RKO (cell line): Measurements from ENCODE around the gene HOXD4.
A peak's percentile ranks its signal among the peaks of the same experiment; 100 is the strongest.

Experiments
- DNase-seq: peaks from one replicate; pipeline ENCODE4 v3.0.0-alpha.2; 2016; ENCODE audit warnings: low spot score

HOXD4 gene

DNA sequence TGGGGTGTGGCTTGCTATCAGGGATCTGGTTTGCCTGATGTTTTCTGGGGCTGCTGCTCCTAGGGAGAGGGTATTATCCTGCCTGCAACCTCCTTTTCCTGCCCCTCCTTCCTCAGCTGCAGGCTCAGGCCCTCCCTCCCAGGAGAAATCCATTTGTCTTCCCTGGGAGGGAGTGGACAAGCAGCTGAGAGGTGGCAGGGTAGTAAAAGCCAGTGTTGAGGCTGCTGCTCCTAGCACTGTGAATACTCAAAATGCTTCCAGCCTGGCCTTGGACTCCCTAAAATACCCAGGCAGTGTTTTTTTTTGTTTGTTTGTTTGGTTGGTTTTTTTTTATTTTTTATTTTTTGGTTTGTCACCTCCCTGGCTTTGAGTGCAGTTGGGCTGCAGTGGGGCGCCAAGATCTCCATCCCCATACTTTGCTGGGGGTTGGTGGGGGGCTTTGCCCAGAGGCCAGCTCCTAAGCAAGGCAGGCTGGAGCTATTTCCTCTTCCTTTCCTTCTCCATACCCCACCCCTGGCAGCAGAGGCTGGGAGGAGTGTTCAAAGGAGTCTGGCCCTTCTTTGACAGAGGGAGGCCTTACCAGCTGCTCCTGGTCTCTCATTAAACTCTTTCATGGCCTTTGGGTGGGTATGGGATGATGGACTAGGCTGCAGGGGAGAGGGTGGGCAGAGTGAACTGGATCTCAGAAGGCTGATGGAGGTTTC is 19.4 kb downstream of the HOXD4 start:
- DNase-seq = no peak

DNA sequence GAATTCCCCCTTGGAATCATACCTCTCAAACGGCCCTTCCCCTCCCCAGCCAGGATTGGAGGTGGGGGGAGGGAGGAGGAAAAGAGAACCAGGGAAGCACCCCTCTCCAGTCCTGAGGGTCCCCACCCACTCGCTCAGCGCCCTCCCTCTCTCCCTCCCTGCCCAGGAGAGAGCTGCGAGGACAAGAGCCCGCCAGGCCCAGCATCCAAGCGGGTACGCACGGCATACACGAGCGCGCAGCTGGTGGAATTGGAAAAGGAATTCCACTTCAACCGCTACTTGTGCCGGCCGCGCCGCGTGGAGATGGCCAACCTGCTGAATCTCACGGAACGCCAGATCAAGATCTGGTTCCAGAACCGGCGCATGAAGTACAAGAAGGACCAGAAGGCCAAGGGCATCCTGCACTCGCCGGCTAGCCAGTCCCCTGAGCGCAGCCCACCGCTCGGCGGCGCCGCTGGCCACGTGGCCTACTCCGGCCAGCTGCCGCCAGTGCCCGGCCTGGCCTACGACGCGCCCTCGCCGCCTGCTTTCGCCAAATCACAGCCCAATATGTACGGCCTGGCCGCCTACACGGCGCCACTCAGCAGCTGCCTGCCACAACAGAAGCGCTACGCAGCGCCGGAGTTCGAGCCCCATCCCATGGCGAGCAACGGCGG is 20.1 kb downstream of the HOXD4 start:
- no peak for DNase-seq

DNA sequence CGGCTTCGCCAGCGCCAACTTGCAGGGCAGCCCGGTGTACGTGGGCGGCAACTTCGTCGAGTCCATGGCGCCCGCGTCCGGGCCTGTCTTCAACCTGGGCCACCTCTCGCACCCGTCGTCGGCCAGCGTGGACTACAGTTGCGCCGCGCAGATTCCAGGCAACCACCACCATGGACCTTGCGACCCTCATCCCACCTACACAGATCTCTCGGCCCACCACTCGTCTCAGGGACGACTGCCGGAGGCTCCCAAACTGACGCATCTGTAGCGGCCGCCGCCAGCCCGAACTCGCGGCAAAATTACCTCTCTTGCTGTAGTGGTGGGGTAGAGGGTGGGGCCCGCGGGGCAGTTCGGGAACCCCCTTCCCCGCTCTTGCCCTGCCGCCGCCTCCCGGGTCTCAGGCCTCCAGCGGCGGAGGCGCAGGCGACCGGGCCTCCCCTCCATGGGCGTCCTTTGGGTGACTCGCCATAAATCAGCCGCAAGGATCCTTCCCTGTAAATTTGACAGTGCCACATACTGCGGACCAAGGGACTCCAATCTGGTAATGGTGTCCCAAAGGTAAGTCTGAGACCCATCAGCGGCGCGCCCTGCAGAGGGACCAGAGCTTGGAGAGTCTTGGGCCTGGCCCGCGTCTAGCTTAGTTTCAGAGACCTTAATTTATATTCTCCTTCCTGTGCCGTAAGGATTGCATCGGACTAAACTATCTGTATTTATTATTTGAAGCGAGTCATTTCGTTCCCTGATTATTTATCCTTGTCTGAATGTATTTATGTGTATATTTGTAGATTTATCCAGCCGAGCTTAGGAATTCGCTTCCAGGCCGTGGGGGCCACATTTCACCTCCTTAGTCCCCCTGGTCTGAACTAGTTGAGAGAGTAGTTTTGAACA is 20.9 kb downstream of the HOXD4 start:
- no peak for DNase-seq

DNA sequence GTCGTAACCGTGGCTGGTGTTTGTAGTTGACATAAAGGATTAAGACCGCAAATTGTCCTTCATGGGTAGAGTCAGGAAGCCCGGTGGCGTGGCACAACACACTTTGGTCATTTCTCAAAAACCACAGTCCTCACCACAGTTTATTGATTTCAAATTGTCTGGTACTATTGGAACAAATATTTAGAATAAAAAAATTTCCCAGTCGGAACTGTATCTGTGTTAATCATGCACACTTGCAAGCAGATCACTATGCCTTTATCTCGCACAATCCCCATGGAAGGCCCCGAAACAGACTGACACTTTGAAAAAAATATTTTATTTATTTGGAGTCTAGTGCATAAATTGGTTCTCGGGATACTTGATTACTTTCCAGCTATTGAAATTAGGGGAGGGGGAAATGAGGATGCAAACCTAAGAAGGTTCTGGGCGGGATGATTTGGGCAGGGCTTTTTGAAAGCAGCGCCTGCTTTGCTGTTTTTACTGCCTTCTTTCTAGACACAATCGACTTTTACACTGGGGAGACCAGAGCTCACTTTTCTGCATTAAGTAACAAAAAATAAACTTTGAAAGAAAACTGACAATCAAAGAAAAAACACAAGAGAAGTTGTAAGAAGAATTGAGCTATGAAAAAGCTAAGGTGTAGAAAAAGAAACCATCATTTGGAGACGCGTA is 21.7 kb downstream of the HOXD4 start:
- no peak for DNase-seq

DNA sequence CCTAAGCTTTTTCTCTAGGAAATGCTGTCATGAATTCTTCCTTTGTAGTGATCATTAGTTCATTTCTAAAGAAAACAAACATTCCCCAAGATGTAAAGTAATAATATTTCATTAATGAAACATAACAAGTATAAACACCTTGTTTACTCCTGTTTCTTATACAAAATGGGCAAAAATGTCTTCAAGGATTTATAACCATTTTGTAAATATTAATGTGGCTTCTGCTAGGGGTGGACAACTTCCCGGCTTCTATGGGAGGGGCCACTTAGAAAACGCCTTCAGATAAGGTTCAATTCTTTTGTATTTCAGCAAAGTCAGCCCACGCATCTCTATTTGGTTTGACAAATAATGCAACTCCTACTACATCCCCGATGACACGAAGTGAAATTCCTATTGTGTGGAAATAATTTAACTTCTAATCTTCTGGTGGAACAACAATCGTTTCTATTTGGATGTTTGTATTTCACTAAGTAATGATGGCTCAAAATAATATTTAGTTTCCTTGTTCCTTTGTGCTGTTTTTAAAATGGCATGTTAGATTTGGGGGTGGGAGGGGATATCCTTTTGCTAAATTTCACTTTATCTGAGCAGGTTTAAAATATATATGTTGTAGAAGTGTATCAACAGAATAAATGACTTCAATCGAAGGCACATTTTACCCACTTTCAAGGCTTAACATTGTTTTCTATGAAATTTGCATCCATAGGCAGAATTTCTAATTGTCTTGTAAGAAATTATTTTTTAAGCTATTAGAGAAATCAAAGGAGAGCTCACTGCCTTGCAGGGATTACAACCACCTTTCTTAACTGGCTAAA is 22.4 kb downstream of the HOXD4 start:
- no peak for DNase-seq

DNA sequence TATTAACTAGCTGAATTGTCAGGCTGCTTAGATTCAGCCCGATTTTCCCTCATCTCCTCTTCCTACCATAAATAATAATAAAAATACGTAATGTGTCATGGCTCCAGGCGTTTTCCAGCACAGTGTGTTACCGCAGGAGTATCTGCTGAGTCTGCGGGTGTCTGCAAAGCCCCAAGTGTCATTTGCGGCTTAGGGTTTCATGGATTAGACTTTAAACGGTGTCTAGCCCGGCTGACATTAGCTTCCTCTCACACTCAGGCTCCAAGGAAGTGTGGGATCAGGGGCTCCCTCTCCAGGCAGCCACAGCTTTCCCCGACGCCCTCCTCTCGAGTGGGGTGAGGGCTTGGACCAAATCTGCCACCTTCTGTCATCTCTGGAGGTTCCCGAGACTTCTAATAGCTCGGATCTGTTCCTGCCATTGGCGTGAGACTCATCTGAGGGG is 23.1 kb downstream of the HOXD4 start:
- DNase-seq = no peak

DNA sequence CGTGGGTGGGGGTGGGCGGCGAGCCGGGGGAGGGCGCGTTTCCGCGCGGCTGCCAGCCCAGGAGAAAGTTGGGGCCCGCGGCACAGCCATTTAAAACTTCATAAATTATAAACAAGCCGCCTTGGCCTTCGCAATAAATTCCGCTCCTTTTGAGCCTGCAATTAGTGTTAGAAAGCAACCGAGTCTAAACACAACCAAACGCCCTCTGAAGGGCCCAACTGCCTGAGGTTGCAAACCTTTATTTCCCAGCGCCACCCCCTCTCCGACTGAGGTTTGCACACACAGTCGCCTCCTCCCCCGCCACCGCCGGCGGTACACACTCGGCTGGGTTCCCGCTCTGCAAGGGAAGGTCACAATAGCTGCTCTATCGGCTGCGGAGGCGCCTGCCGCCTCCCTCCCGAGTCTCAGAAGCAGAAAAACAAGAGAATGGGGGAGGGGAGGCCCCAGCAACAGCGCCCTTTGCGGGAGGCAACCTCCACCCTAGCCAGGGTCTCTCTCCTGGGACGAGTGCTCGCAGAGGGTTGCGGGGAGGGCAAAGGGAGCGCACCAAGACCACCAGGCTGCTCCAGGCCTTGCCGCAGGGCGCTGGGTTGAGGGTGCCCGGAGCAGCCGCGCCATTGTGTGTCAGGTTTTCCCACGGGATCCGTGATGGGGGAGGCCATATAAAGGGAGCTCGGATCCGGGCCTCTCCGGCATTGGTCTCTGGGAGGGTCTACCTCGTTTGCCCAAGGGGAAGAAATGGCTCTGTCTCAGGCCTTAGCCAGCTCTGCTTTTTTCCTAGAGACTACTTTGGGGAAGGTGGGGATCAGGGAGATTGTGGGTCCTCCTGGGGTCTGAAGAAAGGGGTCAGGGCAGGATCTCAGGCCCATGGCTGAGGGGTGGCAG is 23.7 kb downstream of the HOXD4 start:
- DNase-seq = no peak

DNA sequence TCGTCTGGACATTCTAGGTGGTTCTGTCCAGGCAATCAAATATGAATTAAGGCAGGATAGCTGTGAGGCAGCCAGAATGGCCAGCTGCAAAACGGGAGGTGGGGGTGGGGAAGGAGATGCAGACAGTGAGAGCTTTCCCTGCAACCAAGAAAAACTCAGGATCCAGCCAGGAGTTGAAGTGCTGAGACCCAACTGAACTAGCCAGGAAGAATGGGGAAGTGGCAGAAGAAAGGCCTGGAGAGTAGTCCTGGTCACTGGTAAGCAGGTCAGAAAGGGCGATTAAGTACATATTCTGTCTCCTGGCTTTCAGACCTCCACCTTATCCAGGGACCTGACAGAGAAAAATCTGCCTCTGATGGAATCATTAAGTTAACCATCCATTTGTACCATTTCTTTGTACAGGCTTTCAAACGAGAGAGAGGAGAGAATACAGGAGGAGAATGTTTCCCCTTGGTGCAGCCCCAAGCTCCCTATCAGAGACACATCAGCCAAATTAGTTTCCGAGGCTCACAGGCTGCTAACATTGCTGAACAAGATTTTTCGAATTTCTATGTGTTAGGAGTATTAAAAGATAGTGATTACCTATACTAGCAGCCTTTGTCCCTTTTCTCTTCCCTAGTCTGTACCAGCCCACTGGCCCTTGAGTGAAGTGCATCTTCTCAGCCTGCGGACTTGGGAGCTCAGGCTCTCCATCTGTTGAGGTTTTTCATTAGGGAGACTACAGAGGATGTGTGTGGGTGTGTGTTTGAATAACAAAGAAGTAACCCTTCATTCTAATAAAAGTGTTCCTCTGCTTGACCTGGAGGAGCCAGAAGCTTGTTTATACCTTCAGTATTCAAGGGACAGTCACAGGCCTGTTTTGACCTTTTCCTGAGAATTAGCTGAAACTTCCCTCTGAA is 24.6 kb downstream of the HOXD4 start:
- DNase-seq = no peak

DNA sequence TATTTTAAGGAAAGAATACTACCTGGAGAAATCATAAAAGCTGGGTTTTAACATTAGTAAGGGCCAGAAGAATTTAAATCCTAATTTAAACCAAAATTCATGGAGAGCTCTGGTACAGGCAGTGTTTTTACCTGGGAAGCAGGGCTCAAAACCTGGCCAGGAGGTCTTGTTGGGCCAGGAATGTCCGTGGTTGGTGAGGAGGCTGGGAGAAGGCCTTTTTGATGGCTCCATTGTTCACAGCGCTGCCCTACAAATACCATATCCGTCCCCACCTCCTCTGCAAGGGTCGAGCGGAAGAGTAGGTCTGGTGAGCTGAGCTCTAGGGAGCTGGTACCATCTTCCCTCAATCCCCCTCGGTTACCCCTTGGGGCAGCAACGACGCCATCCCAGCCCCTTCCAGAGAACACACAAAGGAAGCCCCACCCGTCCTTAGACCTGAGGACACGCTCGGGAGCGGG is 26.3 kb downstream of the HOXD4 start:
- DNase-seq = peak; percentile 39

DNA sequence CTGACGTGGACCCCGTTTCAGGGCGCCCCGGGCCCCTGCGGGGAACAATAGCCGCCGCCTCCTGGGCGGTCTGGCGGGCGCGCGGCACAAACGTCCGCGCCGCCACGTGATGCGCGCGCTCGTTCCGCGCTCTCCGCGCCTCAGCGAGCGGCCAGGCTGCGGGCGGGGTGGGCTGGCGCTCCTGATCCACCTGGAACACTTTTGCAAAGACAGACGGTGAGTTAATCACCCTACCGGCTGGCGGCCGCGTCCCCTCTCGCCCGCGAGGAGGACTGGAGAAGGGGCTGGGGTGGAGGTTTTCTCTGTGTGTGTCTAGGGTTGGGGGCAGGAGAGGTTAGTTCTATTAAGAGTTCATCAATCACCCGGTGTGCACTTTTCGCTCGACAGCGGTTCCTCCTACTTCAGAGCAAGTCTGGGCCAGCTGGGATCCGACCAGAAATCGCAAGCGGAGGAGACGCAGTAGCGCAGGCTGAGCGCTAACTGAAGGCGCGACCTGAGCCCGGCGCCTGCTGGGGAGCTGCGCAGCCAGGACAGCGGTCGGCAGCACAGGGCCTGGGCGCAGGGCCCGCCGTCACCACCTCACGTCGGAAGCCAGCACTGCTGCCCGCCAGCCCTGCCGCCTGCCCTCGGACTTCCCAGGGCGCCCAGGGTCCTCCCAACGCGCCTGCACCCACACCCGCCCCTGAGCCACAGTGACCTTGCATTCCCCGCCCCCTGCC is 26.8 kb downstream of the HOXD4 start:
- peak; percentile 43 for DNase-seq

DNA sequence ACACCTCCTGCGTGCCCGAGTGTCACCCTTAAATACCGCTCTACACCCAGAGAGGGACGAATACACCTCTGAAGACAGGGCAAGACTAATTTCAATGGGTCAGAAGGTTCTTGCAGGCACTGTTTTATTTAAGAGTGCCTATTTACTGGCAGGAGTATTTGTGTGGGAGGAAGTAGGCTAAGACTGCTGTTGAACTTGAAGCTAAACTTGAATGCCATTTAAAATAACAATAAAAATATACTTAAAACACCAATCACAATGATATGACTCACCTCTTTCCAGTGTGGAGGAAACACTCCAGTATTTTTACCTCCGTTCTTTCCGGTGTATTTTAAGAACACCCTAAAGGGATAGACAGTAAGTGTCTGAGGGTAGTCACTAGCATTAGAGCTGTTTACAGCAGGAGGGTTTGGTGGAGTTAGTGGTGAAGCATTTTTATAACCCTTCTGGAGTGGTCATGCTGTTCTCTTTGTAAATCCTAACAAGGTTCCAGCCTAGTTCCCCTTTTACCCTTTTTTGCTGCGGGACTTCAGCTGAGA is 27.5 kb downstream of the HOXD4 start:
- no peak for DNase-seq

DNA sequence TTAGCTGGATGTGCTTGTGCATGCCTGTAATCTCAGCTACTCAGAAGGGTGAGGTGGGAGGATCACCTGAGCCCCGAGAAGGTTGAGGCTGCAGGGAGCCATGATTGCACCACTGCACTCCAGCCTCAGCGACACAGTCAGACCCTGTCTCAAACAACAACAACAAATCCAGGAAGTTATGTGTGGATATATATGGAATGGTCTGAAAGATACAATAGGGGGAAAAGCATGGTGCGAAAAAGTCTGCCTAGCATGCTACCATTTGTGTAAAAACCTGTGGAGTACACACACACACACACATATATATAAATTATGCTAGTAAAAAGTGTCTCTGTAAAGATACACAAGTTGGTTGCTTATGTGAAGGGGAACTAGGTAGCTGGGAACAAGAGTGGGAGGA is 30.2 kb downstream of the HOXD4 start:
- no peak for DNase-seq

DNA sequence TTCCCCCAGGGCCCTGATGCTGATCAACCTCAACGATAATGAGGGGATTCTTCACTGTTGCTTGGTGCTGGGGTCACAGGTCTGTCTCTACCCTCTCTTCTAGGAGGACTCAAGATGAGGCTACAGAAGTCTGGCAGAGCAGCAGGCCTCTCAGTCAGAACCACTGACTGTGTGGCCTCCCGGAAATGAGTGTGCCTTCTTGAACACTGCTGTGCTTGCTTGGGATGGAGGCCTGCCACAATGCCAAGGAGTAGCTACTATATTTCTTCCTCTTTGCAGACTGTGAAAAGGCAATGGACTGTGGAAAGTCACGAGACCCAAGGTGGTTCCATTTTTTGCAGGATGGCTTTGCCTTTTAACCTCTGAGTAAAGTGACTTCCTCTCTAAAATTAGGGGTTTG is 31.3 kb downstream of the HOXD4 start:
- DNase-seq = no peak

DNA sequence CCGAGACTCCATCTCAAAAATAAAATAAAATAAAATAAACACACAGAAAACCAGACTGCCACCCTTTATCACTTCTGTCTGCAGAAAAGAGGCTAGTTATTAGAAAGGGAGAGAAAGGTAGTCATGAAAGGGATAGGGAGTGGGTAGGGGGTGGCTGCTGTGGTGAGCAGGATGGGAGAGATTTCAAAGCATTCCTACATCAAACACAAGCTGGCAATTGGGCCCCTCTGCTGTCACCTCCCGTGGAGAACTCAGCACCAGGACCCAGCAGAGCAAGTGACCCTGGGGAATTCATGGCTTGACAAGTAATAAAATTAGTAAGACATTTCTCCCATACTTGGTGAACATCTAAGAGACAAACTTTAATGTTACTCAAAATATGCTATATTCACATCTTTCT is 33.4 kb downstream of the HOXD4 start:
- DNase-seq = no peak

DNA sequence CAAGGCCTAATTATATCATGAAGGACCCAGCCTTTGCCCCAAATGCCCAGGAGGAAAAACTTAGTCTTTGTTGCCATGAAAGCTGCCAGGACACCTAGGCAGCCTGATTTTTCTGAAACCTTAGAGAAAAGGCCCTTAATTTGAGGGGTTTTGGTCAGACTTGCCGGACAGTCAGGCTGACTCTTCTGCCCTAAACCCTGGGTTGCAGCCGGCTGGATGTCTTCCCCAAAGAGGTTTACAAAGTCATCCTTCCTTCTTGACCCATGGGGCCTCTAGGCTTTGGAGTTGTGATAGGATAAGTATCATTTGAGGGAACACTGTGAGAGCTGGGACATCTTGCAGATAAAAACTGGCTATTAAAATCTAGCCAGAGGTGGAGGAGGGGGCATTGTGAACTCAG is 34.7 kb downstream of the HOXD4 start:
- DNase-seq = no peak

DNA sequence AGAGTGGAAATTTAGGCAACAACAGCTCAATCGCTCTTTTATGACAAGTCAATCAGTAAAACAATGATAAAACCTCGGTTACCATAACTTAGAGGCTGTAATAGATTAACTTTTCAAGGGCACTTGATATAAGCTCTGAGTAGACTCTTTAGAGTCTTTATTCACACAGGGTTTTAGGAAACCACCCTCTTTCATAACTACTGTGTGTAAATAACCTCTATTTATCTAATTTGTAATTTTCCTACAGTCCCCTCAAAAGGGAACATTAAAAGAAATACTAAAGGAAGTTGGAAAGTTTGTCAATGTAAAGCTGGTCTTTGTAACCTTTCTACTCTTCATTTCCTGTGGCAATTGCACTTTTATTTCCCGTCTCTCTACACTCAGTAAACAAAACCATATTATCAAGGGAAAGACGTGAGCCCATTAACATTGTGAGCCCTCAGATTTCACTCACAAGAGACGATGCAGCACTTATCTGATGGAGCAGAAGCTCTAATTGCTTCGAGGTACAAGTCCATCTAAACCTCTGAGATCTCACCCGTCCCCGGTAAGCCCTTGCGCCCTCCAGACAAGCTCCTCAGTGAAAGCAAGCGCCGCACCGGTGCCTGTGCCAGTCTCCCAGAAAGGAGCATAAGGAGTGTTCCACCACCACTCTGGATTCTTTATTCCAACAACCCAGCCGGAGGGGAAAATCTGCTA is 36.0 kb downstream of the HOXD4 start:
- peak; percentile 12 for DNase-seq

DNA sequence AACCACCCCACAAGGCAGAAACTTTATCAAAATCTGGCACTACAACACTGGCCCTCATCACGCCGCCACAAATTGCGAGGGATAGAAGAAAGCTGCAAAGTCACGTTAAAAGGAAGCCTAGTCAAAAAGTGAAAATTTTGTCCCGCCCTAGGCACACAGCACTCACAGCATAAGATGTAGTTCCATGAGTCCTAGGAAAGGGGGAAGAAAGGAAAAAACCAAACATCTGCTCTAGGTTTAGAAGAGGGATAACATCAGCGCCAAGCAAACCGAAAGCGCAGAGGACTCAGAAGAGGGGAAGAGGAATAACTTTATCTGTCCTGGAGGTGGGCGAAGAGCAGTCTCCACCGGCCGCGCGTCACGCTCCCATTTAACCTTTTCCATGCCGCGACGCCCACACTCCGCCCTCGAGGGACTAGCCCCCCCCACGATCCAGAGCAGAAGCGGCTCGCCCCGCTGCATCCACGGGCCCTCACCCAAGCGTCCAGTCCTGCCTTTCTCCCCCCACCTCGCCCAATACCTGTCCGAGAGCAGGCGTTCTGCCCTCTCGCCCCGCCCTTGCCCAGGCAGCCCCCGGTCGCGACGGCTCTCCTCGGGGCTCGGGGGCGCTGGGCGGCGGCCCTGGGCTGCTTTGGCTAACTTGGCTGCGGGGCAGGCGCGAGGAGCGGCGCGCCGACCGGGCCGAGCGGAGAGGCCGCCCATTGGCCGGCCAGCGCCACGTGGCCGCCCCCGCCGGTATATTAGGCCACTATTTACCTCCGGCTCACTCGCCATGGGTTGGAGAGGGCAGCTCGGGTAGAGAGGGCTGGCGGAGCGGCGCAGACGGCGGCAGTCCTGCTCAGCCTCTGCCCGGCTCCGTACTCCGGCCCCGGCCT is 36.8 kb downstream of the HOXD4 start, which contains the start of gene HOXD1:
HOXD1 (plus strand) TSS at position 770 of the 875 bp plus-strand sequence. CDS start 134 bp downstream, outside the sequence.
- peak; percentile 56 for DNase-seq
